GM12872 (cell line): ENCODE measurements around the gene ZNF398.

Source experiments
- CTCF ChIP-seq: IDR thresholded peaks from 3 replicates; pipeline ENCODE4 v1.5.1; 2011; ENCODE audit warnings: low read depth, mild to moderate bottlenecking, low read length, moderate library complexity; ENCODE audit not compliant: insufficient read depth

Gene ZNF398

DNA sequence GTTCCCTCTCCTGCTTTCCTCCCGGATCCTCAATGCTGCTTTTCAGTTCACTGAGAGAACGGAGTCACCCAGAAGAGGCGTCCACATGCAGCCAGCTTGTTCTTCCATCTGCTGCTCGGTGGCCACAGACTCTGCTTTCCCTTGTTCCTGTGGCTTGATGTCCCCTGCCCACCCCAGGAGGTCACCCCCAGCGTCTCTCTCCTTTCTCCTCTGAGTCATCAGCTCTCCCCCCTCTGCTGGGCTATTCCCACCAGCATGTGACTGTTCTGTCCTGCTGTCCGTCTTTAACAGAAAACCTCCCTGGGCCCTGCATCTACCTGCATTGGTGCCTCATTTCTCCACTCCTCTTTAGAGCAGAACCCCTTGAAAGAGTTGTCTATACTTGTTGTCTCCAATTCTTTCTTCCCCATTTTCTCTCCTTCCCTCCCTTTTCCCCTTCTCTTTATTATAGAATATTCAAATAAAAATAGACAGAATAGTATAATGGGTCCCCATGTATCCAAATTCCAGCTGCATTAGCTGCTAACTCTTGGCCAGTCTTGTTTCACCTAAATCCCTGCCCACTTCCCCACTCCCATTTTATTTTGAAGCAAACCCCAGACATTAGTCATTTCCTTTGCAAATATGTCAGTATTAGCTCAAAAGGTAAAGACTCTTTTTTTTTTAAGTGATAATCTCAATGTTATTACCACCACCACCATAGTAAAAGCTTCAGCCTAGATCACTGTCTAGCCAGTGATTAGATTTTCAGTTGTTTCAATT is 52.2 kb downstream of the ZNF398 start:
- TF ChIP-seq CTCF: no peak

- TF ChIP-seq CTCF: no peak
Measured at GRCh38 chr7:149202831-149203231, 55.6 kb downstream of the ZNF398 start.

GRCh38 chr7:149205690-149206381 is 58.6 kb downstream of the ZNF398 start:
- no peak for TF ChIP-seq CTCF

DNA sequence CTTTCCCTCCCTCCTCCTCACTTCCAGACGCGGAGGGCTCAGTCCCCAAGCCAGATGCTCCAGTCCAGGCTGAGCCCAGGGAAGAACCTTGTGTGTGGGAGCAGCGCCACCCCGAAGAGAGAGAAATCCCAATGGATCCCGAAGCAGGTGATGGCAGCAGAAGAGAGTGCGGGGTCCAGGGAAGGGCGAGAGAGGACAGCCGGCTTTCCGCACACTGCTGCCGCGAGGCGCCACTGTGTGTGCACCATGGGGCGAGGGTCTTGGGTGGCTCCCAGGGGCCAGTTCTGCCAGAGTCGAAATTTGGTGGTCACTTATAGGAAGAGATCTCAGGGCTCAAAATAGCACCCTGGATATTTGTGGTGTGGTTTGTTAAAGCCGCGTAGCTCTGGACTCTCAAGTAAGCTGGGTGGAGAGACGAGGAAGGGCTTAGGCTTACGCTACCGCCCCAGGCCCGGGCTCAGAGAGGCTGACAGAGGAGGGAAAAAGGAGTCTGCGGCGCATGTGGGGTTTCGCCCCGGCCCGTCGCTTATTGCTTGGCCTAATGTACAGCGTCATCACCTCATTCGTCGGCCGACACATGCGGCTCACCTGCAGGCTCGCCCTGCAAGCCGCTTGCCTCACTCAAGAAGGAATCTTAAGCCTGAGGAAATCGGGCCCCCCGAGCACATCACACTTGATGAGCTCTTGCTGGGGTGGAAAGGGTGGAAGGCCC is 60.2 kb downstream of the ZNF398 start:
- no peak for TF ChIP-seq CTCF

GRCh38 chr7:149209518-149210269 is 62.4 kb downstream of the ZNF398 start:
- peak; percentile 76 for TF ChIP-seq CTCF

DNA sequence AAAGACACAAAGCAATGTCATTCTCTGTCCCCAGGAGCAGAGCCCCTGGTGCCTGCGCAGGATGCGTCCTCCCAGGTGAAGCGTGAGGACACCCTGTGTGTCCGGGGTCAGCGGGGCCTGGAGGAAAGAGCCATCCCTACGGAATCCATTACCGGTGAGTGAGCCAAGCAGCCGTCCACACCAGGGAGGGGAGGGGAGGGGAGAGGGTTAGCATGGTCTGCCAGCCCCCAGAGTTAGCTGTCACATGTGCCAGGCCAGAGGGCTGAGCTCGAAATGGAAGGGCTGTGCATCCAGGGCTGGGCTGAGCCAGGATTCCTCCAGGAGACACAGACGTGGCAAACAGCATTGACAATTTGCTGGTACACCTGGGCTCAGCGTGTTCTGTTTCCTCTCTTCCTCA is 63.3 kb downstream of the ZNF398 start:
- TF ChIP-seq CTCF: no peak
